H9 (cell line): ENCODE results near the gene AATF. TPM values are rescaled to one million over a fixed set of nuclear protein-coding genes. Genes with fewer than 3 reads are reported as not detected.

ENCODE experiments used
- DNase-seq: peaks from one replicate; pipeline ENCODE4 v3.0.0-alpha.2; 2017
- H2AFZ ChIP-seq: one replicate; pipeline ENCODE4 v1.6.1; 2013; ENCODE audit warnings: mild to moderate bottlenecking, low read length, control low read depth, moderate library complexity
- H2AK5ac ChIP-seq: 2 replicates; pipeline ENCODE4 v1.6.1; 2013; ENCODE audit warnings: low read length, control low read depth, mixed read lengths; ENCODE audit not compliant: insufficient read length
- H2BK120ac ChIP-seq: one replicate; pipeline ENCODE4 v1.6.1; 2013; ENCODE audit warnings: low read depth, mild to moderate bottlenecking, low read length, control low read depth, inconsistent platforms; ENCODE audit not compliant: poor library complexity, severe bottlenecking
- H2BK12ac ChIP-seq: 2 replicates; pipeline ENCODE4 v1.6.1; 2013; ENCODE audit warnings: low read length, control low read depth, mixed read lengths, low read depth; ENCODE audit not compliant: insufficient read length
- H2BK15ac ChIP-seq: 2 replicates; pipeline ENCODE4 v1.6.1; 2013; ENCODE audit warnings: low read depth, low read length, control low read depth
- H2BK20ac ChIP-seq: one replicate; pipeline ENCODE4 v1.6.1; 2013; ENCODE audit warnings: low read depth, mild to moderate bottlenecking, low read length, control low read depth, inconsistent platforms; ENCODE audit not compliant: poor library complexity, severe bottlenecking
- H2BK5ac ChIP-seq: 2 replicates; pipeline ENCODE4 v1.6.1; 2013; ENCODE audit warnings: low read length, control low read depth, mixed read lengths; ENCODE audit not compliant: insufficient read length
- H3K14ac ChIP-seq: 2 replicates; pipeline ENCODE4 v1.6.1; 2013; ENCODE audit warnings: low read length, control low read depth; ENCODE audit not compliant: insufficient read depth
- H3K18ac ChIP-seq: 2 replicates; pipeline ENCODE4 v1.6.1; 2013; ENCODE audit warnings: low read depth, mild to moderate bottlenecking, mixed read lengths, low read length, control low read depth; ENCODE audit not compliant: insufficient read length
- H3K23ac ChIP-seq: 2 replicates; pipeline ENCODE4 v1.6.1; 2013; ENCODE audit warnings: low read length, control low read depth, mixed read lengths, low read depth; ENCODE audit not compliant: insufficient read length
- H3K23me2 ChIP-seq: 2 replicates; pipeline ENCODE4 v1.6.1; 2013; ENCODE audit warnings: low read depth, mild to moderate bottlenecking, mixed read lengths, low read length, control low read depth; ENCODE audit not compliant: insufficient read length, poor library complexity, severe bottlenecking
- H3K27ac ChIP-seq: 2 replicates; pipeline ENCODE4 v1.5.1; 2013; ENCODE audit warnings: low read length, control low read depth, mixed read lengths, low read depth; ENCODE audit not compliant: insufficient read length
- H3K27me3 ChIP-seq: 2 replicates; pipeline ENCODE4 v1.6.1; 2013; ENCODE audit warnings: low read length, control low read depth, inconsistent platforms; ENCODE audit not compliant: insufficient read depth
- H3K4ac ChIP-seq: 2 replicates; pipeline ENCODE4 v1.6.1; 2013; ENCODE audit warnings: low read depth, mild to moderate bottlenecking, control low read depth, inconsistent platforms, low read length, moderate library complexity
- H3K4me1 ChIP-seq: 2 replicates; pipeline ENCODE4 v1.6.1; 2013; ENCODE audit warnings: low read length, control low read depth, inconsistent platforms; ENCODE audit not compliant: insufficient read depth
- H3K4me2 ChIP-seq: 2 replicates; pipeline ENCODE4 v1.6.1; 2013; ENCODE audit warnings: low read length, control low read depth, mixed read lengths; ENCODE audit not compliant: insufficient read length, insufficient read depth
- H3K56ac ChIP-seq: 2 replicates; pipeline ENCODE4 v1.6.1; 2013; ENCODE audit warnings: low read depth, mild to moderate bottlenecking, mixed read lengths, low read length, control low read depth; ENCODE audit not compliant: insufficient read length
- H3K79me1 ChIP-seq: 2 replicates; pipeline ENCODE4 v1.6.1; 2013; ENCODE audit warnings: low read depth, mild to moderate bottlenecking, moderate library complexity, low read length, control low read depth, inconsistent platforms; ENCODE audit not compliant: insufficient read depth, poor library complexity, severe bottlenecking
- H3K79me2 ChIP-seq: 2 replicates; pipeline ENCODE4 v1.6.1; 2013; ENCODE audit warnings: low read length, control low read depth, inconsistent platforms; ENCODE audit not compliant: insufficient read depth
- H3K9ac ChIP-seq: 2 replicates; pipeline ENCODE4 v1.6.1; 2013; ENCODE audit warnings: low read length, control low read depth, mixed read lengths; ENCODE audit not compliant: insufficient read length; ENCODE audit errors: extremely low read depth
- H3K9me3 ChIP-seq: one replicate; pipeline ENCODE4 v1.6.1; 2013; ENCODE audit warnings: low read depth, low read length, inconsistent platforms; ENCODE audit not compliant: control insufficient read depth
- H3T11ph ChIP-seq: one replicate; pipeline ENCODE4 v1.6.1; 2013; ENCODE audit warnings: mild to moderate bottlenecking, low read length, control low read depth, inconsistent platforms
- H4K20me1 ChIP-seq: one replicate; pipeline ENCODE4 v1.6.1; 2013; ENCODE audit not compliant: control insufficient read depth, insufficient read length, insufficient read depth
- H4K5ac ChIP-seq: 2 replicates; pipeline ENCODE4 v1.6.1; 2013; ENCODE audit warnings: low read depth, mild to moderate bottlenecking, mixed read lengths, low read length, control low read depth; ENCODE audit not compliant: insufficient read length
- H4K8ac ChIP-seq: replicated peaks from 2 replicates; pipeline ENCODE4 v1.6.1; 2013; ENCODE audit warnings: low read length, control low read depth, mixed read lengths, low read depth; ENCODE audit not compliant: insufficient read length
- H4K91ac ChIP-seq: 2 replicates; pipeline ENCODE4 v1.6.1; 2013; ENCODE audit warnings: low read depth, mild to moderate bottlenecking, moderate library complexity, mixed read lengths, low read length, control low read depth; ENCODE audit not compliant: insufficient read length
- H3K27ac Mint-ChIP-seq, 3 experiments: 2 replicates in 2 of 3; 3 replicates in 1 of 3; pipeline ENCODE4 v1.8.0; 2020 to 2021; ENCODE audit warnings: mixed read lengths in 3 of 3, mild to moderate bottlenecking in 1 of 3, moderate library complexity in 1 of 3
- H3K27me3 Mint-ChIP-seq: 2 replicates; pipeline ENCODE4 v1.8.0; 2021; ENCODE audit warnings: low read depth, mild to moderate bottlenecking, moderate library complexity, mixed read lengths
- H3K36me3 Mint-ChIP-seq, 3 experiments: 2 replicates in 2 of 3; 3 replicates in 1 of 3; pipeline ENCODE4 v1.8.0; 2020 to 2021; ENCODE audit warnings: low read depth in 3 of 3, mixed read lengths in 3 of 3; ENCODE audit not compliant: insufficient read depth in 1 of 3
- H3K4me1 Mint-ChIP-seq, 2 experiments: 2 replicates each; pipeline ENCODE4 v1.8.0; 2020; ENCODE audit warnings: mixed read lengths in 2 of 2
- H3K4me3 Mint-ChIP-seq, 2 experiments: 2 replicates in 1 of 2; 3 replicates in 1 of 2; pipeline ENCODE4 v1.8.0; 2020 to 2021; ENCODE audit warnings: mild to moderate bottlenecking in 2 of 2, mixed read lengths in 2 of 2, moderate library complexity in 1 of 2
- H3K9me3 Mint-ChIP-seq, 2 experiments: 2 replicates in 1 of 2; 3 replicates in 1 of 2; pipeline ENCODE4 v1.8.0; 2020; ENCODE audit warnings: mild to moderate bottlenecking in 2 of 2, mixed read lengths in 2 of 2, moderate library complexity in 1 of 2
- CTCF ChIP-seq: fragments of 200-600 bp; sonication (generic); conservative IDR thresholded peaks from 3 replicates; pipeline ENCODE4 v1.8.0; 2021; ENCODE audit warnings: antibody characterized with exemption, mild to moderate bottlenecking
- WGBS: extraction: QIAGEN DNeasy Blood & Tissue Kit; methylation state at CpG from one replicate; pipeline ENCODE4 v1.1.7; 2013; ENCODE audit warnings: missing lambda C conversion rate, low lambda C conversion rate, mixed read lengths; ENCODE audit not compliant: insufficient read length; ENCODE audit errors: extremely low coverage; 5-methylcytosine and 5-hydroxymethylcytosine counted together
- total RNA-seq: library from RNA; stranded (reverse); gene quantifications from 2 replicates; pipeline ENCODE4 v1.2.1, GENCODE V29; 2021

AATF gene
- total RNA-seq, 1 experiment from 2014 or later, result 69.6 TPM

DNA sequence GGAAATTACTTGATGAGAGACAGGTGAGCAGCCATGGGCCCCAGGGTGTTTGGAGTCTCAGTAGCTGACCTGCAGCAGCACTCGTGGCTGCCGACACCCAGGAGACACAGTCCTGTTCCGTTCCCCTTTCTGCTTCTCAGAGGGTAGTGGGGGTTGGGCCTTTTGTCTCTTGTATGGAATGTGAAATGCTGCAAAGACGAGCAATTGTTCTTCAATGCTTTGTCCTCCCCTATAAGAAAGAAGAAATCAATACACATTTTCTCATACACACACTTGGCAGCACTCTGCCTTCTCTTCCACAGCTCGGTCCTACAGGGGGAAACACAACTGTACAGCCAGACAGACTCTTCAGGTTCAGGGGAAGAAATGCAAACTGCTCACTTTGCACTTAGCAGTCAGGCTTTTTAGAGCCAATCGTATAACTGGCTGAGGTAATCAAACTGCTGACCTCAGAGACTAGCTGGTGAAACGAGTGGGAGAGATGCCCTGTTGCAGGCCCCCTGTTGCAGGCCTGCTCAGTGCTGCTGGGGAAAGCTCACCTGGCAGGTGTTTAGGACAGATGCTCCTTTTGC lies 96.7 kb downstream of the AATF start:
- peaks cover 42 to 44% of the 10 kb centered on the region in 2 experiments for H3K4me1 Mint-ChIP-seq
- H2BK5ac ChIP-seq, result no peak overlapping the region
- H2BK20ac ChIP-seq, result no peak overlapping the region
- H3K79me2 ChIP-seq, result no peaks in the 10 kb centered on the region
- H4K91ac ChIP-seq, result no peak overlapping the region
- H4K5ac ChIP-seq, result no peak overlapping the region
- H3K4me3 Mint-ChIP-seq, result no peak overlapping the region; a peak in 1 of 5 replicates
- H3K9ac ChIP-seq, result no peak overlapping the region
- H2AFZ ChIP-seq, result no peak overlapping the region
- peaks cover 2 to 13% (median 6%) of the 10 kb centered on the region in 3 experiments; a peak in 5 of 7 replicates for H3K36me3 Mint-ChIP-seq
- H3K27ac ChIP-seq, result no peak overlapping the region
- H3K79me1 ChIP-seq, result no peaks in the 10 kb centered on the region
- no peaks in the 10 kb centered on the region for H3K27me3 ChIP-seq
- no peak overlapping the region for H3K18ac ChIP-seq
- DNase-seq, result no peak
- no peaks in the 10 kb centered on the region for H3K9me3 ChIP-seq
- peaks cover 3% of the 10 kb centered on the region for H4K20me1 ChIP-seq
- H3K9me3 Mint-ChIP-seq, result no peaks in the 10 kb centered on the region; a peak in 1 of 5 replicates
- no peak overlapping the region for H2BK12ac ChIP-seq
- H3K4ac ChIP-seq, result no peak overlapping the region
- peaks cover 16% of the 10 kb centered on the region for H3K4me1 ChIP-seq
- no peaks in the 10 kb centered on the region; the same call in 1 of the 2 replicates for H3K27me3 Mint-ChIP-seq
- H3K4me2 ChIP-seq, result peak overlapping the region; percentile 18
- no peaks in the 10 kb centered on the region for H3K23me2 ChIP-seq
- H3K56ac ChIP-seq, result no peak overlapping the region
- H2BK120ac ChIP-seq, result no peak overlapping the region
- H3K27ac Mint-ChIP-seq, result peak overlapping the region in 2 of 3 experiments; percentile 10 to 17; a peak in 4 of 7 replicates
- H2BK15ac ChIP-seq, result no peak overlapping the region
- no peak overlapping the region for H4K8ac ChIP-seq
- no peak overlapping the region for H2AK5ac ChIP-seq
- no peak overlapping the region for H3T11ph ChIP-seq
- H3K23ac ChIP-seq, result no peak overlapping the region
- peak overlapping the region; percentile 40; the same call in 1 of the 2 replicates for H3K14ac ChIP-seq
- no CpG with 5 or more reads among the region's 7 CpGs for WGBS
- TF ChIP-seq CTCF, result no peak
